Mesendoderm (in vitro differentiated cells): ENCODE measurements around the gene KLHL3.

Experiments used
- DNase-seq: peaks from one replicate; pipeline ENCODE4 v3.0.0; 2013
- H2AK5ac ChIP-seq: 2 replicates; pipeline ENCODE4 v1.6.1; 2013; ENCODE audit warnings: low read length, inconsistent platforms
- H2BK120ac ChIP-seq: 2 replicates; pipeline ENCODE4 v1.6.1; 2013; ENCODE audit warnings: low read depth, mild to moderate bottlenecking, low read length, moderate library complexity, mixed read lengths
- H2BK15ac ChIP-seq: replicated peaks from 2 replicates; pipeline ENCODE4 v1.6.1; 2013; ENCODE audit warnings: low read depth, mild to moderate bottlenecking, moderate library complexity
- H2BK5ac ChIP-seq: 2 replicates; pipeline ENCODE4 v1.6.1; 2013; ENCODE audit warnings: low read length, inconsistent platforms
- H3K18ac ChIP-seq: 2 replicates; pipeline ENCODE4 v1.6.1; 2013; ENCODE audit warnings: mild to moderate bottlenecking, low read length, mixed read lengths
- H3K23ac ChIP-seq: one replicate; pipeline ENCODE4 v1.6.1; 2013; ENCODE audit warnings: low read length
- H3K27ac ChIP-seq: 2 replicates; pipeline ENCODE4 v1.5.1; 2013; ENCODE audit warnings: low read depth, mild to moderate bottlenecking, inconsistent platforms, low read length, moderate library complexity
- H3K27me3 ChIP-seq: 2 replicates; pipeline ENCODE4 v1.6.1; 2013; ENCODE audit warnings: low read length, control low read depth, mild to moderate bottlenecking, inconsistent platforms; ENCODE audit not compliant: insufficient read depth, poor library complexity
- H3K36me3 ChIP-seq: 2 replicates; pipeline ENCODE4 v1.6.1; 2013; ENCODE audit warnings: low read length, inconsistent platforms; ENCODE audit not compliant: control insufficient read depth, insufficient read depth
- H3K4ac ChIP-seq: one replicate; pipeline ENCODE4 v1.6.1; 2013; ENCODE audit warnings: low read depth, mild to moderate bottlenecking, low read length, moderate library complexity
- H3K4me1 ChIP-seq: 2 replicates; pipeline ENCODE4 v1.6.1; 2013; ENCODE audit warnings: low read depth, low read length, inconsistent platforms; ENCODE audit not compliant: control insufficient read depth
- H3K4me2 ChIP-seq: 2 replicates; pipeline ENCODE4 v1.6.1; 2013; ENCODE audit warnings: low read length
- H3K4me3 ChIP-seq: 2 replicates; pipeline ENCODE4 v1.5.1; 2013; ENCODE audit warnings: mild to moderate bottlenecking, low read length
- H3K56ac ChIP-seq: one replicate; pipeline ENCODE4 v1.6.1; 2013; ENCODE audit warnings: low read length
- H3K79me1 ChIP-seq: 2 replicates; pipeline ENCODE4 v1.6.1; 2013; ENCODE audit warnings: low read length, inconsistent platforms
- H3K79me2 ChIP-seq: 2 replicates; pipeline ENCODE4 v1.6.1; 2013; ENCODE audit warnings: mild to moderate bottlenecking, low read length; ENCODE audit not compliant: control insufficient read depth, insufficient read depth
- H3K9ac ChIP-seq: 2 replicates; pipeline ENCODE4 v1.6.1; 2013; ENCODE audit warnings: low read length, inconsistent platforms
- H4K5ac ChIP-seq: one replicate; pipeline ENCODE4 v1.6.1; 2013; ENCODE audit warnings: low read length
- H4K8ac ChIP-seq: one replicate; pipeline ENCODE4 v1.6.1; 2013; ENCODE audit warnings: low read depth, mild to moderate bottlenecking, control low read depth, low read length, moderate library complexity
- WGBS: extraction: QIAGEN DNeasy Blood & Tissue Kit; methylation state at CpG from one replicate; pipeline ENCODE4 v1.1.7; 2013; ENCODE audit warnings: low lambda C conversion rate, missing lambda C conversion rate; ENCODE audit not compliant: insufficient coverage; ENCODE audit errors: extremely low coverage; 5-methylcytosine and 5-hydroxymethylcytosine counted together

Gene KLHL3

GRCh38 chr5:137612576-137612975, 123.3 kb downstream of the KLHL3 start:
- Histone ChIP-seq H3K79me2 (no peaks in the 10 kb centered on the region), H3K27me3 (no peaks in the 10 kb centered on the region), H3K56ac (no peak overlapping the region), H3K79me1 (no peaks in the 10 kb centered on the region), H3K36me3 (no peaks in the 10 kb centered on the region), H2BK120ac (no peak overlapping the region), H3K9ac (no peak overlapping the region), H3K4me3 (no peak overlapping the region), H3K27ac (no peak overlapping the region), H4K8ac (no peak overlapping the region), H2AK5ac (no peak overlapping the region), H4K5ac (no peak overlapping the region), H3K4me1 (no peaks in the 10 kb centered on the region), H3K23ac (no peak overlapping the region), H2BK5ac (no peak overlapping the region), H3K18ac (no peak overlapping the region), H2BK15ac (no peak overlapping the region), H3K4me2 (no peak overlapping the region), H3K4ac (no peak overlapping the region)
- no peak for DNase-seq

DNA sequence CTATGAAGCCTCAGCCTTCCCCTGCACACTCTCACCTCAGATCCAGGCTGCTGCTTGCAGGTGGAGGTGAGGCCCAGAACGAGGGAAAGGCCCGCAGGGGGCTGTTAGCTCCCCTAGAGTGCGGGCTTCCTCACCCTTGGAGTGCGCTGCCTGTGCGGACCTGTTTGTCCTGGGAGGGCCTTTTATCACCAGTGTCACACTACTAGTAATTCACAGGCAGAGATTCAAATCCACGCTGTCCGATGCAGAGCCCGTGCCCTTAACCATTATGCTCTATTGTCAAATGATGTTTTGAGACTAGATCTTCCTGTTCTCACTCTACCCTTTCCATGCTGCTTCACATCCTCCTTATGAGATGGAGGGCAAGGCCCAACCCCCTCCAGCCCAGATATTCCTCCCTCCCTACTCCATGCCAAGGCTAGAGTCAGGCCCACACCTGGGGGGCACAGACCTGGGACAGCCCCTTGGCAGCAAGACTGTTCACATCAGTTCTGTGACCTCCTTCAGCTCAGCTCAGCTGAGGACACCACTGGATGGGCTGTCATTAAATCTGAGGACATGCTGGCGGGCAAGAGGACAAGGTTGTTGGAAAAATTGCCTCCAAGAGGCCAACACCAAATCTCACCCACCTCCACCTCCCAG, 124.0 kb downstream of the KLHL3 start:
- no CpG with 5 or more reads among the region's 9 CpGs for WGBS

GRCh38 chr5:137611011-137611580, 124.8 kb downstream of the KLHL3 start:
- H2AK5ac ChIP-seq: no peak overlapping the region
- no peak overlapping the region for H3K4me3 ChIP-seq
- no peak for DNase-seq
- no peak overlapping the region for H2BK15ac ChIP-seq
- H3K79me2 ChIP-seq: no peaks in the 10 kb centered on the region
- H2BK5ac ChIP-seq: no peak overlapping the region
- H3K27ac ChIP-seq: no peak overlapping the region
- H3K23ac ChIP-seq: no peak overlapping the region
- no peaks in the 10 kb centered on the region for H3K79me1 ChIP-seq
- no peaks in the 10 kb centered on the region for H3K36me3 ChIP-seq
- WGBS: no CpG with 5 or more reads among the region's 4 CpGs
- H4K8ac ChIP-seq: no peak overlapping the region
- H3K4ac ChIP-seq: no peak overlapping the region
- no peaks in the 10 kb centered on the region for H3K27me3 ChIP-seq
- no peaks in the 10 kb centered on the region for H3K4me1 ChIP-seq
- no peak overlapping the region for H3K18ac ChIP-seq
- H3K4me2 ChIP-seq: no peak overlapping the region
- no peak overlapping the region for H3K9ac ChIP-seq
- H4K5ac ChIP-seq: no peak overlapping the region
- H2BK120ac ChIP-seq: no peak overlapping the region
- H3K56ac ChIP-seq: no peak overlapping the region

More for the DNA sequence above, 124.0 kb downstream of the KLHL3 start:
- no peaks in the 10 kb centered on the region for H3K27me3 ChIP-seq
- H3K79me2 ChIP-seq: no peaks in the 10 kb centered on the region
- no peak overlapping the region for H3K18ac ChIP-seq
- H4K8ac ChIP-seq: no peak overlapping the region
- no peak overlapping the region for H3K4me3 ChIP-seq
- H3K9ac ChIP-seq: no peak overlapping the region
- no peak overlapping the region for H2AK5ac ChIP-seq
- no peak overlapping the region for H2BK5ac ChIP-seq
- no peaks in the 10 kb centered on the region for H3K4me1 ChIP-seq
- no peak for DNase-seq
- H2BK120ac ChIP-seq: no peak overlapping the region
- no peak overlapping the region for H3K56ac ChIP-seq
- H3K36me3 ChIP-seq: no peaks in the 10 kb centered on the region
- no peaks in the 10 kb centered on the region for H3K79me1 ChIP-seq
- H3K23ac ChIP-seq: no peak overlapping the region
- H3K4ac ChIP-seq: no peak overlapping the region
- H4K5ac ChIP-seq: no peak overlapping the region
- H3K27ac ChIP-seq: no peak overlapping the region
- no peak overlapping the region for H2BK15ac ChIP-seq
- H3K4me2 ChIP-seq: no peak overlapping the region

DNA sequence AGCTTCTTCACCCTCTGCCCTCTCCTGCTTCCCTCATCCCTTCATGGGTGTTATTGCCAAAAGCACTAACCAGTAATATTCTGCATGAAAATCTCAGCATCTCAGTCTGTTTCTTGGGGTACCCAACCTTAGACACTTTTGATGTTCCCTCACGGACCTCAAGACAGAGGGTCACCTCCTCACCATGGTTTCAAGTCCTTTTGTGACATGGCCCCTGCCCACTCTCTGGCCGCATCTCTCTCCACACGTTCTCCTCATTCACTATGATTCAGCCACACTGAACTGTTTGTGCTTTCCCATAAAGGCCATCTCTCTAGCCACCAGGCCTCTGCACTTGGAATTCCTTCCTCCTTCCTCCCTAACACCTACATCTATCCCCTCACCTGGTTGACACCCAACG, 125.3 kb downstream of the KLHL3 start:
- Histone ChIP-seq H2BK5ac (no peak overlapping the region), H4K5ac (no peak overlapping the region), H3K23ac (no peak overlapping the region), H3K36me3 (no peaks in the 10 kb centered on the region), H3K4me3 (no peak overlapping the region), H3K79me2 (no peaks in the 10 kb centered on the region), H3K27ac (no peak overlapping the region), H3K4me1 (no peaks in the 10 kb centered on the region), H4K8ac (no peak overlapping the region), H3K9ac (no peak overlapping the region), H3K79me1 (no peaks in the 10 kb centered on the region), H3K4ac (no peak overlapping the region), H3K27me3 (no peaks in the 10 kb centered on the region), H2AK5ac (no peak overlapping the region), H3K4me2 (no peak overlapping the region), H3K18ac (no peak overlapping the region), H2BK15ac (no peak overlapping the region), H3K56ac (no peak overlapping the region), H2BK120ac (no peak overlapping the region)
- no peak for DNase-seq
- no CpG with 5 or more reads among the region's 4 CpGs for WGBS

GRCh38 chr5:137609127-137609526, 126.8 kb downstream of the KLHL3 start:
- Histone ChIP-seq H3K4me3 (no peak overlapping the region), H3K79me2 (no peaks in the 10 kb centered on the region)
- no peak for DNase-seq

DNA sequence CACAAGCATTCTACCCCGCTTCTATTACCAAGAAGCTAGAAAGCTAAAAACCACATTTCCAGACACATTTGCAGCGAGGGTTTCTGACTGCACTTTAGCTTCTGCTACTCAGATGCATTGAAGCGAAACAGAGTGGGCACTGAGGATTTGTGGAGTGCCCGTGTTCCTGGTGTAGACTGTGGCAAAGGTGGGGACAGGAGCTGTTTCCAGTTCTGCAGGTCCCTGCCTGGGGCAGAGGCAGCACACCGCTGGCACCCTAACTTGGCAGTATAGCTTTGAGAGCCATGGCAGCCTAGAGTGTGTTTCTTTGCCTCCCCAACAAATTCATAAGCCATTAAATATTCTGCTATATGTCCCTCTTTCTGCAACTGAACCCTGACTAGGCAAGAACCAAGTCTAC, 128.1 kb downstream of the KLHL3 start:
- Histone ChIP-seq H2BK120ac (no peak overlapping the region), H4K5ac (no peak overlapping the region), H3K36me3 (no peaks in the 10 kb centered on the region), H3K4me2 (no peak overlapping the region), H3K4ac (no peak overlapping the region), H2AK5ac (no peak overlapping the region), H3K27me3 (no peaks in the 10 kb centered on the region), H2BK5ac (no peak overlapping the region), H3K4me3 (no peak overlapping the region), H3K4me1 (no peaks in the 10 kb centered on the region), H3K27ac (no peak overlapping the region), H3K23ac (no peak overlapping the region), H3K56ac (no peak overlapping the region), H3K18ac (no peak overlapping the region), H3K9ac (no peak overlapping the region), H3K79me1 (no peaks in the 10 kb centered on the region), H3K79me2 (no peaks in the 10 kb centered on the region), H2BK15ac (no peak overlapping the region), H4K8ac (no peak overlapping the region)
- no peak for DNase-seq
- WGBS: no CpG with 5 or more reads among the region's 5 CpGs

More at GRCh38 chr5:137609127-137609526, 126.8 kb downstream of the KLHL3 start:
- no peak overlapping the region for H4K5ac ChIP-seq
- H2BK15ac ChIP-seq: no peak overlapping the region
- no peaks in the 10 kb centered on the region for H3K27me3 ChIP-seq
- H3K23ac ChIP-seq: no peak overlapping the region
- no peak overlapping the region for H3K18ac ChIP-seq
- H3K9ac ChIP-seq: no peak overlapping the region
- no peak overlapping the region for H3K56ac ChIP-seq
- no peaks in the 10 kb centered on the region for H3K4me1 ChIP-seq
- H2BK120ac ChIP-seq: no peak overlapping the region
- no peak overlapping the region for H3K27ac ChIP-seq
- H3K4me2 ChIP-seq: no peak overlapping the region
- H4K8ac ChIP-seq: no peak overlapping the region
- no peak overlapping the region for H3K4ac ChIP-seq
- H2AK5ac ChIP-seq: no peak overlapping the region
- no CpG with 5 or more reads among the region's 2 CpGs for WGBS
- no peak overlapping the region for H2BK5ac ChIP-seq
- no peaks in the 10 kb centered on the region for H3K36me3 ChIP-seq
- H3K79me1 ChIP-seq: no peaks in the 10 kb centered on the region
